Natural killer cell (primary cell): ENCODE data around the gene SLC26A2. TPM values are rescaled to one million over a fixed set of nuclear protein-coding genes. Genes with fewer than 3 reads are reported as not detected.

Experiments
- ATAC-seq, 3 donors: fragments of 150-1000 bp in 2 of 3; fragments of 200-7000 bp in 1 of 3; cut with Tn5 transposase; 1 replicate in 1 of 3; 2 replicates in 2 of 3; pipeline ENCODE4 v1.10.0; 2021; ENCODE audit warnings: mild to moderate bottlenecking in 2 of 3, moderate library complexity in 2 of 3
- DNase-seq, 2 donors: peaks; one replicate each; pipeline versions ENCODE4 v3.0.0 to v3.0.0-alpha.2; 2013 to 2021; ENCODE audit warnings: mixed read lengths in 1 of 2
- H3K27ac ChIP-seq: one replicate; pipeline ENCODE4 v1.5.1; 2013; ENCODE audit warnings: mild to moderate bottlenecking, low read length
- H3K27me3 ChIP-seq: one replicate; pipeline ENCODE4 v1.6.1; 2013; ENCODE audit warnings: low read length; ENCODE audit not compliant: control insufficient read depth, insufficient read depth
- H3K36me3 ChIP-seq: one replicate; pipeline ENCODE4 v1.6.1; 2013; ENCODE audit warnings: low read length; ENCODE audit not compliant: control insufficient read depth, insufficient read depth
- H3K4me1 ChIP-seq: one replicate; pipeline ENCODE4 v1.6.1; 2013; ENCODE audit warnings: low read length; ENCODE audit not compliant: control insufficient read depth, insufficient read depth
- H3K4me3 ChIP-seq: one replicate; pipeline ENCODE4 v1.5.1; 2013; ENCODE audit warnings: low read length
- H3K9me3 ChIP-seq: one replicate; pipeline ENCODE4 v1.6.1; 2013; ENCODE audit warnings: low read length; ENCODE audit not compliant: control insufficient read depth, insufficient read depth
- H3K27ac Mint-ChIP-seq, 2 donors: one replicate each; pipeline ENCODE4 v1.8.0; 2022; ENCODE audit warnings: mild to moderate bottlenecking in 2 of 2, mixed read lengths in 2 of 2, moderate library complexity in 1 of 2
- H3K27me3 Mint-ChIP-seq, 2 donors: one replicate each; pipeline ENCODE4 v1.8.0; 2022; ENCODE audit warnings: low read depth in 2 of 2, mixed read lengths in 2 of 2
- H3K36me3 Mint-ChIP-seq: one replicate; pipeline ENCODE4 v1.8.0; 2022; ENCODE audit warnings: mixed read lengths
- H3K4me1 Mint-ChIP-seq, 2 donors: one replicate each; pipeline ENCODE4 v1.8.0; 2022; ENCODE audit warnings: mixed read lengths in 2 of 2
- H3K4me3 Mint-ChIP-seq: one replicate; pipeline ENCODE4 v1.8.0; 2022; ENCODE audit warnings: mild to moderate bottlenecking, moderate library complexity, mixed read lengths
- H3K9me3 Mint-ChIP-seq, 2 donors: one replicate each; pipeline ENCODE4 v1.8.0; 2022; ENCODE audit warnings: mixed read lengths in 2 of 2
- CTCF ChIP-seq: fragments of 200-600 bp; IDR thresholded peaks from one replicate; pipeline ENCODE4 v1.8.0; 2022; ENCODE audit warnings: antibody characterized with exemption
- WGBS: methylation state at CpG from one replicate; pipeline ENCODE4 v1.1.7; 2013; ENCODE audit warnings: missing lambda C conversion rate; ENCODE audit not compliant: insufficient coverage; 5-methylcytosine and 5-hydroxymethylcytosine counted together
- intact Hi-C: fragments of 100-400 bp; cut with micrococcal nuclease; formaldehyde crosslinking; loops from one replicate; pipeline ENCODE4 v1.14.2; 2022
- total RNA-seq, 4 donors: library from RNA; stranded (reverse); fragments of 120-200 nt in 1 of 4; gene quantifications; one replicate each; pipeline versions ENCODE4 v1.2.3 to v1.2.4, GENCODE V29; 2013 to 2022

Gene SLC26A2
- total RNA-seq, 3 donors from 2014 or later (not counting 1 experiment from before 2014, with no cell fraction given) = 6.2 to 10.9 (median 8.1) TPM

GRCh38 chr5:150014456-150014855 is 53.9 kb downstream of the SLC26A2 start:
- Mint-ChIP-seq H3K9me3 (peaks cover 0 to 4% of the 10 kb centered on the region in 2 donors), H3K4me3 (no peak overlapping the region), H3K27me3 (no peaks in the 10 kb centered on the region), H3K36me3 (peaks cover 46% of the 10 kb centered on the region), H3K4me1 (peaks cover 14 to 19% of the 10 kb centered on the region in 2 donors), H3K27ac (no peak overlapping the region)
- Histone ChIP-seq H3K4me3 (no peak overlapping the region), H3K4me1 (no peaks in the 10 kb centered on the region), H3K9me3 (peaks cover 6% of the 10 kb centered on the region), H3K27ac (no peak overlapping the region), H3K36me3 (peaks cover 86% of the 10 kb centered on the region), H3K27me3 (no peaks in the 10 kb centered on the region)
- intact Hi-C loops = no loop called here
- 100% methylated on average over 3 of the region's 3 CpGs for WGBS
- ATAC-seq = no peak
- no peak for TF ChIP-seq CTCF
- no peak for DNase-seq

- Histone ChIP-seq H3K9me3 (peaks cover 6% of the 10 kb centered on the region), H3K36me3 (peaks cover 86% of the 10 kb centered on the region), H3K27me3 (no peaks in the 10 kb centered on the region), H3K4me3 (no peak overlapping the region), H3K27ac (no peak overlapping the region), H3K4me1 (no peaks in the 10 kb centered on the region)
- 100% methylated on average over 2 of the region's 3 CpGs for WGBS
- TF ChIP-seq CTCF = no peak
- Mint-ChIP-seq H3K9me3 (peaks cover 0 to 4% of the 10 kb centered on the region in 2 donors), H3K4me3 (no peak overlapping the region), H3K27me3 (no peaks in the 10 kb centered on the region), H3K27ac (no peak overlapping the region), H3K4me1 (peaks cover 6 to 11% of the 10 kb centered on the region in 2 donors), H3K36me3 (peaks cover 55% of the 10 kb centered on the region)
- intact Hi-C loops = no loop called here
- DNase-seq = no peak
- no peak for ATAC-seq
These were observed 54.9 kb downstream of the SLC26A2 start for GRCh38 chr5:150015415-150015814.

GRCh38 chr5:150016537-150016936 is 56.0 kb downstream of the SLC26A2 start:
- Histone ChIP-seq H3K27ac (no peak overlapping the region), H3K9me3 (peaks cover 6% of the 10 kb centered on the region), H3K27me3 (no peaks in the 10 kb centered on the region), H3K36me3 (peaks cover 86% of the 10 kb centered on the region), H3K4me3 (no peak overlapping the region), H3K4me1 (no peaks in the 10 kb centered on the region)
- DNase-seq = no peak
- ATAC-seq = no peak
- Mint-ChIP-seq H3K36me3 (peaks cover 65% of the 10 kb centered on the region), H3K27me3 (no peaks in the 10 kb centered on the region), H3K4me3 (no peak overlapping the region), H3K27ac (no peak overlapping the region), H3K9me3 (peaks cover 0 to 4% of the 10 kb centered on the region in 2 donors), H3K4me1 (peaks cover 7 to 11% of the 10 kb centered on the region in 2 donors)
- no peak for TF ChIP-seq CTCF
- intact Hi-C loops = no loop called here

GRCh38 chr5:150017226-150018005 is 56.9 kb downstream of the SLC26A2 start:
- DNase-seq = no peak
- Mint-ChIP-seq H3K27me3 (no peaks in the 10 kb centered on the region), H3K27ac (no peak overlapping the region), H3K4me3 (no peak overlapping the region), H3K36me3 (peaks cover 69% of the 10 kb centered on the region), H3K9me3 (peaks cover 0 to 4% of the 10 kb centered on the region in 2 donors), H3K4me1 (peaks cover 5 to 7% of the 10 kb centered on the region in 2 donors)
- Histone ChIP-seq H3K4me1 (no peaks in the 10 kb centered on the region), H3K4me3 (no peak overlapping the region), H3K9me3 (peaks cover 6% of the 10 kb centered on the region), H3K27ac (no peak overlapping the region), H3K36me3 (peaks cover 84% of the 10 kb centered on the region), H3K27me3 (no peaks in the 10 kb centered on the region)
- TF ChIP-seq CTCF = no peak
- no peak for ATAC-seq
- intact Hi-C loops = no loop called here
- WGBS = 98% methylated on average over 3 of the region's 6 CpGs
